ENCODE measurements around the gene OR13A1. TPM values are rescaled to one million over a fixed set of nuclear protein-coding genes. Genes with fewer than 3 reads are reported as not detected.

The OR13A1 gene
- total RNA-seq, 1 experiment from 2014 or later, result 0.15 TPM

- Histone ChIP-seq H2BK12ac (ENCODE audit: insufficient read length, low read depth, low read length) (no peak overlapping the region), H3K9me3 (ENCODE audit: control insufficient read depth, low read depth, low read length) (no peaks in the 10 kb centered on the region), H2AK5ac (ENCODE audit: insufficient read length, low read length) (no peak overlapping the region), H3K23me2 (ENCODE audit: insufficient read length, low read depth, low read length, poor library complexity, severe bottlenecking) (no peaks in the 10 kb centered on the region), H3K23ac (ENCODE audit: insufficient read length, low read depth, low read length) (no peak overlapping the region), H3K18ac (ENCODE audit: insufficient read length, low read depth, low read length) (no peak overlapping the region), H3K27me3 (ENCODE audit: insufficient read depth, low read length) (no peaks in the 10 kb centered on the region; the same call in 1 of the 2 replicates), H3T11ph (ENCODE audit: low read length) (no peak overlapping the region), H2BK5ac (ENCODE audit: insufficient read length, low read length) (no peak overlapping the region), H2BK15ac (ENCODE audit: low read depth, low read length) (no peak overlapping the region), H2BK120ac (ENCODE audit: low read depth, low read length, poor library complexity, severe bottlenecking) (no peak overlapping the region), H3K56ac (ENCODE audit: insufficient read length, low read depth, low read length) (no peak overlapping the region), H3K27ac (ENCODE audit: insufficient read length, low read depth, low read length) (no peak overlapping the region), H4K20me1 (ENCODE audit: control insufficient read depth, insufficient read depth, insufficient read length) (no peaks in the 10 kb centered on the region), H2AFZ (ENCODE audit: low read length) (no peak overlapping the region), H3K14ac (ENCODE audit: insufficient read depth, low read length) (no peak overlapping the region), H4K91ac (ENCODE audit: insufficient read length, low read depth, low read length) (no peak overlapping the region), H3K4me1 (ENCODE audit: insufficient read depth, low read length) (no peaks in the 10 kb centered on the region), H4K8ac (replicated peaks; ENCODE audit: insufficient read length, low read depth, low read length) (no peak overlapping the region), H2BK20ac (ENCODE audit: low read depth, low read length, poor library complexity, severe bottlenecking) (no peak overlapping the region), H3K79me2 (ENCODE audit: insufficient read depth, low read length) (no peaks in the 10 kb centered on the region), H3K4ac (ENCODE audit: low read depth, low read length) (no peak overlapping the region), H4K5ac (ENCODE audit: insufficient read length, low read depth, low read length) (no peak overlapping the region), H3K79me1 (ENCODE audit: insufficient read depth, low read depth, low read length, poor library complexity, severe bottlenecking) (no peaks in the 10 kb centered on the region), H3K4me2 (ENCODE audit: insufficient read depth, insufficient read length, low read length) (no peak overlapping the region), H3K9ac (ENCODE audit: extremely low read depth, insufficient read length, low read length) (no peak overlapping the region)
- TF ChIP-seq CTCF (conservative IDR thresholded peaks at IDR 0.05), result 0 out of 3 replicates have a peak, but pooled peaks have one; percentile 11
- Mint-ChIP-seq H3K4me3 (no peak overlapping the region), H3K9me3 (peaks cover 23 to 24% of the 10 kb centered on the region in 2 experiments), H3K36me3 (ENCODE audit: insufficient read depth in 1 of 3, low read depth in 3 of 3) (peaks cover 0 to 3% (median 0%) of the 10 kb centered on the region in 3 experiments; a peak in 3 of 7 replicates), H3K4me1 (0 out of 4 replicates have a peak, but pooled peaks cover 2% of the 10 kb centered on the region in 2 experiments), H3K27me3 (ENCODE audit: low read depth) (peaks cover 16% of the 10 kb centered on the region), H3K27ac (no peak overlapping the region)
- DNase-seq, result no peak
- WGBS (ENCODE audit: extremely low coverage, insufficient read length, low lambda C conversion rate), result no CpG with 5 or more reads among the region's 4 CpGs
These were observed 49.4 kb downstream of the OR13A1 start for GRCh38 chr10:45265996-45266395.
